Activated CD4-positive, alpha-beta T cell treated with anti-CD3 and anti-CD28 coated beads, Interleukin-2, Interleukin-6, amounts not matched to agents 100 ng/mL and 50 ng/mL, durations not matched to agents 16 hours and 8 hours (primary cell): ENCODE data around the gene FLNB.

Experiments
- DNase-seq: peaks from one replicate; pipeline ENCODE4 v3.0.0-alpha.2; 2020

FLNB gene

DNA sequence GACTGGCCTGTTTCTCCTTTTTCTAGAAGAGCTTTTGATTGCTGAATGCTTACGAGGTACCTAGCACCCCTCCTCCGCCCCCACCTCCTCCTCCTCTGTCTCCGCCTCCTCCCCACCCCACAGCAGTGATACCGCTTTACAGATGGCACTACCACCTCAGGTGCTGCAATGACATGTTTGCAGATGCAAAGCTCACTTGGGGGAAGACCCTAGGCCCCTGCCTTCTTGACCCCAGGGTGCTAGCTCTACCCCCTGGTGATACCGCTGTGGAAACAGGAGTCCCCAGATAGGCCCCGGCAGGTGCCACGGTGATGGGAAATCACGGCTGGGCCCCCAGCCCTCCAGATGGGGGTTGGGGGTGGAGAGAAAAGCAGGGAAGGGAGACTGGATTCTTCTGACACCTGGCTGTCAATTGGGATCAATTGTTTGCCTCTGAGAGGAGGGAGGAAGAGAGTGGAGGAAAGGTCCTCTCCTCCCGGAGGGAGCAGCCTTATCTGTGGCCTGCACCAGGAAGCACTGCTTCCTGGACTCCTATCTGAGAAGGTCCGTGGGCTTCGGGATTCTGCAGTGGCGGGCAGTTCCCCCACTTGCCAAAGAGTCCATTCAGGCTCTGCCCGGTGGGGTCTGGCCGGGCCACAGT lies 164.9 kb downstream of the FLNB start:
- no peak for DNase-seq

DNA sequence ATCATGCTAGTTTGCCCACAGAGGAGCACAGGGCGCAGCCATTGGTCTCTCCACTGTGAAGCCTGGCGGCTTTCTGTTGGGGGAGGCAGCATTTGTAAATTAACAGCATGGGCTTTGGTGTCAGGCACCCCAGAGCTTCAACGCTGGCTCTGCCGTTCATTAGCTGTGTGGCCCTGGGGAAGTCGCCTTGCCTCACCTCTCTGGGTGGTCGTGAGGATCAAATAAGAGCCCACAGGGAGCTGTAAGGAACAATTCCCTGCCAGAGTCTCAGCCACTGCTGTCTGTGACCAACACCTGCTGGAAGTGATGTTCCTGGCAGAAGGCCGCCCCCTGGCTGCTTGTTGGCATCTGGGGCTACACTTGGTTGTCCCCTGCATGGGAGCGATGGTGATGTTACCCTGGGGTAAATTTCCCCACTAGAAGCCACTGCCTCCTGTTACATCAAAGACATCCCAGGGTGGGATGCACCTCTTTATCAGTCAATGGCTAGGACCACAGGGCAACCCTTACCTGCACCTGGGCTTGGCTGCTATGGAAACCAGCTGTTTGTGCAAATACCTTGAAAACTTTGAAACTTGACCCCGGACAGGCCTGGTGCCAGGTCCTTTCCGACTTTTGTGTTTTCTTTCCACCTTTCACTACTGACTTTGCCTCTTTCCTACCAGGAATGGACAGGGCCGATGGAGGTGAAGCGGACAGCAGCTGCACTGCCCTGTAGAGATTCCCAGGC lies 165.6 kb downstream of the FLNB start:
- DNase-seq, result peak; percentile 36

DNA sequence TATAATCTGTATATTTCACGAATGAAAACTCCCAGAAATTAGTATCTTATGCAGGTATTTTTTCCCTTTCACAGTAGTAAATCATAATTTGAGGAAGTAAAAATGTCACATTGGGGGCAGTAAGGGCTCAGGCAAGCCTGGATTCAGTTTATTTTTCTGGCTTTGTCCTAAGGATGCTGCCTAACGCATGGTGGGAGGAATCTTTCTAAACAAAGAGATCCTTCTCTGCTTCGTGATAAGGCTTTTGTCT lies 166.9 kb downstream of the FLNB start:
- no peak for DNase-seq

DNA sequence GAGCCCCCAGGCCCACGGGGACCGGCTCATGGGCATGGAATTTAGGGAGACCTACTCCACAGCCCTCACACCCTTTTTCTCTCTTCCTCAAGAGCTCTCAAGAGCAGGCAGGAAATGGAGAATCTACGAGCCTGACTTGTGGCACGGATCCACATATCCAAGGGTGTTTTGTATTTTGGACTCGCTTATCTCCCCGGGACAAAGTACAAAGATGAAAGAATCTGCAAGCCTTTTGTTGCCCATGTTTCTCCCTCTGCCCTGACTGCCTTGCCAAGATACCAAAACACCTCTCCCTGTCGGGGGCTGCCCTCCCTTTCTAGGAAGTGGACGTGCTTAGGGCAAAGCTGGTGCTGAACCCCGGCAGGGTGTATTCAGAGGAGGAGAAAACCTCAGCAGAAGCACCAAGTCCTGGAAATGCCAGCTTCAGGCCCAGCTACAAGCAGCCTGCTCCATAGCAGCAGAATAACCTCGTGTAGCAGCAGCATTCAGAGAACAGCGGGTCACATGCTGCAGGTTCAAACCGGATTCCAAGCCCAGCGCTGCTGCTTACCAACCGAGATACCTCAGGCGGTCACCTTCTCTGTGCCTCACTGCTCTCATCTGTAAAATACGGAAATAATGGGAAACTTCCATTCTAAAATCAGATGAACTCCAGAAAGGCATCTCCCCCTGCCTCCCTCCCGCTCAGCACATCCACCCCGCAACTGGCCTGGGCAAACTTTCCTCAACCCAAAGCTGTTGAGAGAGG lies 167.4 kb downstream of the FLNB start:
- no peak for DNase-seq

DNA sequence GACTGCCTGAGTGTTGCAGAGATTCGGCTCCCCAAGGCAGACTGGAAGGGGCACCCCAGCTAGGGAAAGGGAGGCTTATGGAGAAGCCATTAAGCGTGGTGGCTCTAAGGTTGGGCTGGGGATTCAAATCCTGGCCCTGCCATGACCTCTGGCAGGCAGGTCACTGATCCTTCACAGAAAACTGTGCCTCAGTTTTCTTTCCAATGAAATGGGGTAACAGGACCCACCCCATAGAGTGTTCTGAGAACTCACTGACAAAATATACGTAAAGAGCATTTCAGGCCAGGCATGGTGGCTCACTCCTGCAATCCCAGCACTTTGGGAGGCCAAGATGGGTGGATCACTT lies 167.9 kb downstream of the FLNB start:
- DNase-seq, result no peak

DNA sequence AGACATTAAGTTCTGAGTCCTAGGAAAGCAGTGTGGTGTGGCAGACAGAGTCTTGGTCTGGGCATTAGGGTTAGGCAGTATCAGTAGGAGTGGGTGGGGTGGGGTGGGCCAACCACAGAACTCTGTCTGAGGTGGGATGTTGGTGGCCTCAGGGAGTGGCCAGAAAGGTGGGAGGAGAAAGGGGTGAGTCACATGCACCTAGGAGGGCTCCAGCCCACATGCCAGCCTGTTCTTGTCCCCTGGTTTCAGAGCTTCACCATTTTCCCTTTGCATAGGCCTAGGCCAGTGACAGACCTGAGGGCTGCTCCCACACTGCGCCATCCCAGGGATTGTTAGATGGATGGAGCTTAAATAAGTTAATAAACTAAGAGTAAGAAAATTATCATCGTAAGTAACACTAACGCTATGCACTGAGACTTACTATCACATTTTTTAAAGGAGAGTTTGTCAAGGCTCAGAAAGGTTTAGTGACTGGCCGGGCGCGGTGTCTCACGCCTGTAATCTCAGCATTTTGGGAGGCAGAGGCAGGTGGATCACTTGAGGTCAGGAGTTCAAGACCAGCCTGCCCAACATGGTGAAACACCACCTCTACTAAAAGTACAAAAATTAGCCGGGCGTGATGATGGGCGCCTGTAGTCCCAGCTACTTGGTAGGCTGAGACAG lies 168.7 kb downstream of the FLNB start:
- DNase-seq, result no peak

DNA sequence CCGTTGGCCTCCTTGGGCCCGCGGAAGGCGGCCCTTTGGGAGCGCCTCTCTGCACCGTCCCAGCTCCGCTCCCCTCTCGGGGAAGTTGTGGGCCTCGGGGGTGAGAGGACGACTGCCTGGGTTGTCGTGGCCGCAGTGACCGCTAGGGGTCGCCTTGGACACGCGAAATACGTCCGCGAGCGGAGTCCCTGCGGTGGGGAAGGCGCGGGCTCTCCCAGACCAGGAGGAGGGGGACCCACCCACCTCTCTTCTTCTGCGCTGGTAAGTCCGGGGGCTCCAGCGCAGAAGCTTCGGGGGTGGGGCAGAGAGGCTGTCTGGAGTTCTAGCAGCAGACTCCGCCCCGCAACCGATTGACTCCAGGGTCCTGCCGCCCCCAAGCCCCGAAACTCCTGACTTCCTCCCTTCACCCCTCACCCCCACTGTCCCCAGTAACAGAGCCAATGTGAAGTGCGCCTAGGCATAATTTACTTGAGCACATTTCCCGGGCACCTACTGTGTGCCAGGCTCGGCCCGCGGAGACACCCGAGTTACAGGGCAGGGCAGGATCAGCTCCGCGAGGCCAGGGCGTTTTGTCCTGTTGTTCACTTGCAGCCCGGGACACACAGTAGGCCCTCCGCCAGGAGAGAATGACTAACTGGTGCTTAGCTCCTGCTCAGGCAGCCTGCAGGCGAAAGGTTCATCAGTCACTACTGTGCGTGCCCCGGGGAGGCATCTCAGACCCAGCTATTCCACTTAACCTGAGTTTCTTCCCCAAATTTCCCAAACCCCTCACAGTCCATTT lies 169.7 kb downstream of the FLNB start:
- peak; percentile 94 for DNase-seq

DNA sequence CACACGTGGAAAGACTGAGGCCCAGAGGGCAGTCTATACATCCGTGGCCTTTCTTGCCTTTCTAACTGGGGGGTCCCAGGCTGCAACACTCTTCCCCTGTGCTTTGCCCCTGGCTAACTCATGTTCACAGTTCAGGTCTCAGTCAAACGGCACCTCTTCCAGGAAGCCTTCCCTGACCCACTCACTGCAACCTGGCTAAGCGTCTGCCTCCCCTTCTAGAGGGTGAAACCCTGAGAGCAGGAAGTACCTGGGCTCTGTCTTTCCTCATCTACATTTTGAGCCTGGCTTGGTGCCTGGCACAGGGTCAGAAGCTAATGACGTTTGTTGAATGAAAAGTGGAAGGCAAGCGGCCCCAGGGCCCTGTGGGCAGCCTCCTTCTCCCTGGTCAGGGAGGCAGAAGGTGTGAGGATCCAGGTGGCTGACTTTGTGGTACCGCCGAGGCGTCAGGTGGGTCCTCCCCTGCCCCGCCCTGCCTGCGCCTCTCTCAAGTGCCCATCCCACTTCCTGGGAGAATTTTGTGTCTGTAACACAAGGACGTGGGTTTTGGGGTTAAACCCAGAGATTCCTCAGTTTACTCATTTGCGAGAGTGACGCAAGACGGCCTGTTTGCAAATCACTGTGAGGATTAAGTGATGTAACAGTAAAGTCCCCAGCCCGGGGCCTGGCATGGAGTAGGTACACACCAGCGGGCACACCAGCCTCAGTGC lies 170.5 kb downstream of the FLNB start:
- peak; percentile 56 for DNase-seq

DNA sequence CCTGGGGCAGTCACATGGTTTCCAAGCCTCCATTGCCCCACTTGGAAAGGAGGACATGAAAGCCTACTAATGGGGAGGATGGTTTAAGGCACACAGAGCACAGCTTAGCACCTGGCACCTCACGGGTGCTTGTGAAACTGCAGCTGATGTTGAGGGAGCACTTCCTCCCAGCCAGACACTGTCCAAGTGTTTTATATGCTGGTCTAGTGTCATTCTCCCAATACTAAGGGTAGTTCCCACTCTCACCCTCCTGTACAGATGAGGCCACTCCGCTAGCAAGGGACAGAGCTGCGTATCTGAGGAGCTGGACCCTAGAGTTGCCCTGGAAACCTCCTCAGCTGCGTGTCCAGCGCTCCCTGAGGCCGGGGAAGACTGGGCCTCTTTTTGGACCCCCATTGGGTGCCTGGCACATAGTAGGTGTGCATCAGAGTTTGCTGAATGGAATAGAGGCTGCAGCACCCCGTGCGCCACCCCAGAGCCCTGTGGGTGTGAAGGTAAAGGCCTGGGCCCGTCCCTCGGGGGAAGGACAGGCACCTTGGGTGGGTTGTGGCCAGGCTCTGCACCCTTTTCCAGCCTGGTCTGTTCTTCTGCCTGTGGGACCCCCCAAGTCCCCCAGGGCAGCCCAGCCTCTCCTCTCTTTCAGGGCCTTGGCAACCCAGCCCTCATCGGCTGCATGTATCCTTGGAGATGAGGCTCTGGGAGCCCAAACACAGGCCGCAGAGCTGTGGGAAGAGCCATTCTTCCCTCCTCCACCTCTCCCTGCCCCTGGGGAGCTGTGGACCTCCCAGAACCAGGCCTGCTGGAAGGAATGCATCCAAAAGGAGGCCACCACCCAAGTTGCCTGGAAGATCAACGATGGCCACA lies 171.2 kb downstream of the FLNB start:
- no peak for DNase-seq

DNA sequence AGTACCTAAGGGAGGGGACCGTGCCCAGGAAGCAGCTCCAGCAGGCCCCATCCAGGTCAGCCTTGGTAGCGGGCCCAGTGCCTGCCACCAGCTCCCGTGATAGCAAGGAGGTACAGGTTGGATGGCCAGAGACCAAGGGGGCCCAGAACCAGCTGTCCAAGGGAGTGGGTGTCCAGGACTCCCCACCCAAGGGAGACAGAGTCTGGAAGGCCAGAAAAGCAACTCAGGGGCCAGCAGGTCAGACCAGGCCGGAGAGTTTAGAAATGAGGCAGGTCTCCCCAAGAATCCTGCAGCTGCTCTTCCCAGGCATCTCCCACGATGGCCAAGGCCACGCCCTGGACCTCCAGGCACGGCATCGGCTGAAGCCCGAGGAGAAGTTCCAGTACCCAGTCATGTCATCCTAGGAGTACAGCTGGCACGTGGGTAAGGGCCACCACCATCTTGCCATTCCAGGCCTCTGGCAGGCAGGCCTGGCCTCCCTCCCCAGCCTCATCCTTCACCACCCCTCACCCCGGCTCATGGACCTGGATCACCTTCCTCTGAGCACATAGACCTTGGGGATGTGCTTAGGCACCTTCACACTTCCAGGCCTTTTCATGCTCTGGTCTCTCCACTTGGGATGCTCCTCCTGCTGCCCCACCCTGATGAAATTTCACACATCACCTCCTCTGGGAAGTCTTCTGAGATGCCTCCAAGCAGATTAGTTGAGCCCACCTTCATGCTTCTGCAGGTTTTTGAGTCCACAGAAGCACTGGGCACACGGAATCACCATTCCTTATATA lies 172.1 kb downstream of the FLNB start:
- no peak for DNase-seq

DNA sequence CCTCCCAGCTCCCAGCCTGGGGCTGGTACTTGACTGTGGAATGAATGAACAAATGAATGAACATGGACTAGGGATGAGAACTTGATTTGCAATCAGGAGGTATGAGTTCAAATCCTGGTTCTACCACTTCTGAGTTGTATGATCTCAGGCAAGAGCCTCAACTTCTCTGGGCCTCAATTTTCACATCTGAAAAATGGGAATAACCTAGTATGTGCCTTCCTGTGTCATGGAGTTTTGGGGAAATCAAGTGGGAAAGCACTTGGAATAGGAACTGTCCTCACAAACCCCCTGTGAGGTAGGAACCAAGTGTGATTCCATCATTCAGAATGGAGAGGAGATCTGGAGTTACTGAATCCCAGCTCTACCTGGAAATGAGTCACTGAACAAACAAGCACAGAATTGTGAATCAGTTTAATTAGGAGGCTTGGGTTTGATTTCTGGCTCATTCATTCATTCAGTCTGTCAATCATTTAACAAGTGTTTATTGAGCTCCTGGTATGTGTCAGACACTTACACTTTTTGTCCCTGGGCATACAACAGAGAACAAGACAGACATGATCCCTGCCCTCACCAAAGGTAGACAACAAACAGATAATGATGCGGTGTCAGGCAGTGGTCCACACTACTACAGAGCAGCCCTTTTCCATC lies 172.8 kb downstream of the FLNB start:
- DNase-seq, result no peak

DNA sequence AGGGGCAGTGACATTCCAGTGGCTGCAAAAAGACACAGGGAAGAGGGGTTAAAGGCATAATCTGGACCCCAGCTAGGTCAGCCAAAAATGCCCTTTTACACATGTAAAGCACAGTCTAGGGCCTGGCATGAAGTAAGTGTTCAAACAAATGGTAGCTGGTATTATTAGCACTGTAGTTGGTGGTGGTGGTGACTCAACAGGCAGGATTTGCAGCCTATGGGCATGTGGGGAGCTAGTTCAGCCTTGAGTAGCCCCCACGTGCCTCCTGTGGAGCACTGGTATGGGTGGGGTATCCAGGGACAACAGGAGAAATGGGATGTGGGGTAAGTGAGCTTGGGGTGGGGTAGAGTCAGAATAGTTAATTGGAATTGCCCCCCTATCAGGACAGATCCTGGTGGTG lies 175.0 kb downstream of the FLNB start:
- DNase-seq, result no peak

DNA sequence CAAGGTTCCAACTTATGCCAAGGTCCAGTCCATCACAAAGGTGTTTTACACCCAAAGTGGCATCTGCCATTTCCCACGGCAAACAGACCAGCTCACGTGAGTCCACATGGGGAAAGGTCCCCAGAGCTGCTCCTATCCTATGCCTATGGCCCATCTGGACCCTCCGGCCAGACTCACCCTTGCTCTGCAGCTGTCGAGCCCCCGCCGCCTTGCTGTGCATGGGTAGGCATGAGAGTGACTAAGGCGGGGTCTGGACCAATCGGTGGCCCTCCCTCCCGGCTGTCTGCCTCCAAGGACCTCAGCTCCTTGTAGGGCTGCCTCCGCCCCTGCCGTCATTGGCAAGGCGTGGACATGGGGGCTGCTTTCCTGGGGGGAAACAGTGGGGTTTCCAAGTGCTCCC lies 175.7 kb downstream of the FLNB start:
- no peak for DNase-seq

DNA sequence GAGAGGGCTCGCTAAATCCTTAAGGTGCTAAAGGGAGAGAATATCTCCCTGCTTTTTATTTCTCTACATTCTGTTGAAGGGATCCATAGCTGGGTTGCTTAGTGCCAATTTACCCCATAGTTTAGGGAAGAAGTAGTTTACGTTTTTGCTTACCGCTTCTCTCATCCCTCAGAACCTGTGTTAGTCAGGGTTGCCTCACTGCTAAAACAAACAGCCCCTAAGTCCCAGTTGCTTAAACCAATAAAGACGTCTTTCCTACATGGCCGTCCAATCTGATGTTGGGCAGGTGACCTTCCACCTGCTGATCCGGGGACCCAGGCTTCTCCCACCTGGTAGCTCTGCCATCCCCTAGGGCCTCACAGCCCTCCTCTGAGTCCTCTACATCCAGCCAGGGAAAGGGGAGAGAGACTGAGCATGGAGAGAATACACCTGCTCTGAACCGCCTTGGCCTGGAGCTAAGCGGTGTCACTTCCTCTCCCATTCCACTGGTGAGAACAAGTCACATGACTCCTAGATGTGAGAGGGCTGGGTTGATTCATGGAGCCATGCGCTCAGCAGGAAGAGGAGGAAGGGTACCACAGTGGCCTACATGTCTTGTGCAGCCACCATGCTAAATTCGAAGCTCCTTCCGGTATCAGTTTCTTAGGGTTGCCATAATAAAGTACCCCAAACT lies 176.2 kb downstream of the FLNB start:
- DNase-seq, result no peak

DNA sequence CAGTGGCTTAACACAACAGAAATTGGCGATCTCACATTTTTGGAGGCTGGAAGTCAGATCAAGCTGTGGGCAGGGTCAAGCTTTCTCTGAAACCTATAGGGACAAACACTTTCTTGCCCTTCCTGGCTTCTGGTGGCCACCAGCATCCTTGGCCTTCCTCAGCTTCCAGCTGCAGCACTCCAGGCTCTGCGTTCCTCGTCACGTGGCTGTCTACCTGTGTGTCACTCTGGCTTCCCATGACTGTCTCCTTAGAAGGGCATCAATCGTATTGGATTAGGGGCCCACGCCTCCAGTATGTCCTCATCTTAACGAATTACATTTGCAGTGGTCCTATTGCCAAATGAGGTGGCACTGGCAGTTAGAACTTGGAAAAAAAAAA lies 176.7 kb downstream of the FLNB start:
- DNase-seq, result no peak

DNA sequence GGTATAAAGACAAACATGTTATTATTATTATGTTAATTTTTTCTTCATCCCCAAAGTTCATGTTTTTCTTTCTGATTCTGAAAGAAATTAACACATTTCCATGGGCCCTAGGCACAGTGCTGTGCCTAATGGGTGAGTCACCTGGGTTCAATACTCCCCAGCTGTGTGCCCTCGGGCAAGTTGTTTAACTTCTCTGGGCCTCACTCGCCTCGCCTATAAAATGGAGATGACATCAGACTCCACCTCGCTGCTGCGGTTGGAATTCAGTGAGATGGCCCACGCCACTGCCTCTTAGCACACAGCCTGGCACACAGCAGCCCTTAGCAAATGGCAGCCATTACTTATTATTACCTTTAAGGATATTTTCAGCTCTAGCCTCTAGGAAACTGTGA lies 179.9 kb downstream of the FLNB start:
- DNase-seq, result no peak

DNA sequence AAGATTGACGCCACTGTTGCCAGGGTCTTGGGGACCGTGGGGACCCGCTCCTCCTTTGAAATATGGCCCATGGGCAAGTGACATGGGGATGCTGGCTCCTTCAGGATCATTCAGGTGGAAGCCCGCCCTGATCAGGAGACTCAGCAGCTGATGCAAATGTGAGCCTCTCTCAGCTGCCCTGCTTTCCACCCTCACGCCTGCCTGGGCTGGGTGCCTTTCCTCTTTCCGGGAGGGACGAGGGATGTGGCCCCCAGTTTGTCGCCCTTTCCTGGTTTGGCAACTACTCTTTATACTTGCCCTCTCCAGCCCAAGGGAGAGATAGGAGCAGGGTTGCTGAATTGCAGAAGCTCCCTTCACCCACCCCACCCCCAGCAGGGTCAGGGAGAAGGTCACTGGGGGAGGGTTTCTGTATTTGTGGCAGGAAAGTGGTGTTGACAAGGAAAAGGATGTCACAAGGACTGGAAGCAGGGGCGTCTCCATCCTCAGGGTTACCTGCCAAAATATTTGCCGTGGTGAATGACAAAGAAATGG lies 180.8 kb downstream of the FLNB start:
- DNase-seq, result no peak

DNA sequence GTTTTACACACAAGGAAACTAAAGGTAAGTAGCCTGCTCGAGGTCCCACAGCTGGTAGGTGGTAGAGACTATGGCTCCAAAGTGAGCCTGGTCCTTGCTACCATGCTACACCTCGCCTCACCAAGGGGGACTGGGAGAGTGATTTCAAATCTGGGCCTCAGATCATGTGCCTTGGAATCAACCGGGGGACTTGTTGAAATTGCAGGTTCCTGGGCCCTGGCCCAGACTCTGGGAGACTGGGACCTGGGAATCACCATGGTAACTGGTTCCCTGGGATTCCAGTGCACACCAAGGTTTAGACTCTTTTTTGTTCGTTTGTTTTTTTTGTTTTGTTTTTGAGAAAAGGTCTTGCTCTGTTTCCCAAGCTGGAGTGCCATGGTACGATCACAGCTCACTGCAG lies 181.5 kb downstream of the FLNB start:
- DNase-seq, result no peak

DNA sequence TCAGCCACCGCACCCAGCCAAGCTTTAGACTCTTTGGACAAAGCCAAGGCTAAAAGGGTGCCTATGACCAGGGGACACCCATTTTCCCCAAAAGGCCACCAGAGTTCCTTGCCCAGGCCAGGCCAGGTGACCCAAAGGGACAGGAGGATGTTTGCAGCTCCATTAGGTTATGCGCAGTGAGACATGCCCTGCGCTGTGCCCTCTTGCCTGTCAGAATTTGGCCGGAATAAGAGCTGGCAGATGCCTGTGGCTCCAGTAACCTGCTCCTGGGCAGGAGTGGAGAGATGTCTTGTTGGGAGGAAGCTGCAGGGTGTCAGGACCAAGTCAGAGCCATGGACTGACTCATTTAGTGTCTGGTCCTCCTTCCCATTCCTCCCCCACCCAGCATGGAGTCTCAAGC lies 182.1 kb downstream of the FLNB start:
- DNase-seq, result no peak
